GM21737 (cell line): ENCODE results near the gene MYL11.
A peak's percentile ranks its signal among the peaks of the same experiment; 100 is the strongest.

ENCODE experiments used
- ATAC-seq: cut with Tn5 transposase; IDR thresholded peaks from one replicate; pipeline ENCODE4 v1.9.1; 2021; ENCODE audit warnings: mild to moderate bottlenecking, moderate library complexity; ENCODE audit not compliant: unreplicated experiment

MYL11 gene

DNA sequence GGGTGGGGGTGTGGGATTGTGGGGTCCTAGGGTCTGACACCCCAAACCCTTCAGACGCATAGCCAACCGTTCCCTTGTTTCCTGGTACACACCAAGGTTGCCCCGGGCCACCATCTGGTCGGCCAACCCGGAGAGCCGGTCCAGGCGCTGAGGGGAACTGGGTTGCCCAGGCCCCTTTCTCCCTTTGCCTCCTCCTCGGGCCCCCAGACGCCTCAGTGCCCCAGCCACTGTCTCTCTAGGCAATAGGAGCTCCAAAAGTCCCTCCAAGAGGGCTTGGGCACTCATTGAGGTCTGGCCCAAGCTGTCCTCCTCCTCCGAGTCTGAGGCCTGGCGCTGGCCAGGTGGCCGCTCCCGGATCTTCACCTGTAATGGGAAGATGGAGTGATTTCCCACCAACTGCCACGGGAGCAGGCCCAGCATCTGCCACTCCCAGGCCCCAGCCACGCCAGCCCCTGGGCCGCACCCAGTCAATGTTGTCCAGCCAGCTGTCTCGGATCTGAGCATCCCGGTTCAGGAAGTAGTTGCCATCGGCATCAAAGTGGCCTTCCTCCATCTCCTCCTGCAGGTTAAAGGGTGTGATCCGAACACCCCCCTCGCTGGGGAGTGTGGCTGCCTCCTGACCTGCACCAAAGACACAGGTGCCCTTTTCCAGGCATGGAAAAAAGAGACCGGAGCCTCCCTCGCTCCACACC lies 21.0 kb upstream of the MYL11 start:
- no peak for ATAC-seq

- peak; percentile 7 for ATAC-seq
Measured at GRCh38 chr16:30354423-30355143, 20.0 kb upstream of the MYL11 start.

- peak; percentile 50 for ATAC-seq
Measured at GRCh38 chr16:30355144-30355953, 19.3 kb upstream of the MYL11 start, which contains the start of gene CD2BP2. TSS of gene CD2BP2 (minus strand) at chr16:30355308. CDS start at chr16:30354681, 627 bp downstream.

GRCh38 chr16:30355954-30356308 lies 18.7 kb upstream of the MYL11 start:
- ATAC-seq: no peak

- ATAC-seq: no peak
Measured at GRCh38 chr16:30356401-30357084, 18.1 kb upstream of the MYL11 start.

- ATAC-seq: no peak
Measured at GRCh38 chr16:30357085-30357714, 17.4 kb upstream of the MYL11 start.

GRCh38 chr16:30357715-30358576 lies 16.7 kb upstream of the MYL11 start:
- ATAC-seq: no peak

GRCh38 chr16:30358577-30358936 lies 16.0 kb upstream of the MYL11 start:
- ATAC-seq: no peak

- ATAC-seq: no peak
Measured at GRCh38 chr16:30358990-30359870, 15.4 kb upstream of the MYL11 start.

GRCh38 chr16:30359871-30360170 lies 14.8 kb upstream of the MYL11 start:
- no peak for ATAC-seq

GRCh38 chr16:30361180-30361579 lies 13.4 kb upstream of the MYL11 start:
- no peak for ATAC-seq

DNA sequence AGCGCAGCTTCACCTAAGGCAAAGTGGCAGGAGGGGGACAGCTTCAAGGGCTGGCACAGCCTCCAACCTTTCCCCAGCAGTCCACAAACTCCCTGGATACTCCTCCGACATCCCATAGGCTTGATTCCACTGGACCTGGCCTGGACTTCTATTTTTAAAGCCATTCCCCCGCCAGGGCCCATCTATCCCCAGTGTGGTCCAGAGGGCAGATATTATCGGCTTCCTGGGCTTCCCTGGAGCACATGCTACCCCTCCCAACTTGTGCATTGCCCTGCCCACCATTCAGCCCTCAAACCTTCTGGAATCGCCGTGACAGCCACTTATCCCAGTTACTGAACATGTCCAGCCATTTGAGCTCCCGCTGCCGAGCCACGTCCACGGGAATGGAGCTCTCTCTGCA lies 9.4 kb upstream of the MYL11 start:
- ATAC-seq: no peak

DNA sequence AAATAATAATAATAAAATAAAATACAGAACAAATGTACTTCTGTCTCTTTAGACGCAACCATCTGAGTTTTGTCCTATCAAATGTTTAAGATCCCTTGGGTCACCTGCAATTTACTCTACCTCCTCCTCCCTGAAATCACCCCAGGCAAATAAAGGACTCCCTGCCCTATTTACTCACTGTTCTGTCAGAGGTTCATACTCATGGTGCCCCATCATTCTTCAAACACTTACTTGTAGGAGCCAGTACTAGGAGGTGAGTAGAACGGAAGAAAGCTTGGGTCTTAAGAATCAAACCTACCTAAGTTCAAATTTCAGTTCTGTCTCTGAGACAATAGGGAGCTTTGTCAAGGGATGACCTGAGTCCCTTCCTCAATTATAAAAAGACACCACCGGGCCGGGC lies 8.1 kb upstream of the MYL11 start:
- no peak for ATAC-seq

GRCh38 chr16:30367349-30368009 lies 7.1 kb upstream of the MYL11 start:
- ATAC-seq: no peak

- ATAC-seq: no peak
Measured at GRCh38 chr16:30368122-30368791, 6.3 kb upstream of the MYL11 start.

DNA sequence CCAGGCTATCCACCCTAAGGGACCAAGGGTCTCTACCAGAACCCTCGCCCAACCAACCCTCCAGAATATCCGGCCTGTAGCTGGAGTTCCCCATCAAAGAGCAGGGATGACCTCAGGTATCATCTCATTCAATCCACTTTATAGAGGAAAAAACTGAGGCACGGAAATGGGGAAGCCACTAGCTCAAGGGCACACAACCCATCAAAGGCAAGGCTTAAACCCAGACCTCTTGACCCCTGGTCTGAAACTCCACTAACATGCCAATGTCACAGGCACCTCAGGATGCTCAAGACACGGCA lies 5.9 kb upstream of the MYL11 start:
- ATAC-seq: no peak

- ATAC-seq: no peak
Measured at GRCh38 chr16:30369091-30369937, 5.3 kb upstream of the MYL11 start.
